GM21367 (cell line): ENCODE results near the gene CNTN1.
"Not testable (repeated sequence)": the region's sequence is repeated elsewhere in the genome, so short reads cannot be mapped to it uniquely, and the experiment has no call there.

Source experiments
- ATAC-seq: cut with Tn5 transposase; IDR thresholded peaks from one replicate; pipeline ENCODE4 v1.9.1; 2021; ENCODE audit not compliant: unreplicated experiment

CNTN1 gene

DNA sequence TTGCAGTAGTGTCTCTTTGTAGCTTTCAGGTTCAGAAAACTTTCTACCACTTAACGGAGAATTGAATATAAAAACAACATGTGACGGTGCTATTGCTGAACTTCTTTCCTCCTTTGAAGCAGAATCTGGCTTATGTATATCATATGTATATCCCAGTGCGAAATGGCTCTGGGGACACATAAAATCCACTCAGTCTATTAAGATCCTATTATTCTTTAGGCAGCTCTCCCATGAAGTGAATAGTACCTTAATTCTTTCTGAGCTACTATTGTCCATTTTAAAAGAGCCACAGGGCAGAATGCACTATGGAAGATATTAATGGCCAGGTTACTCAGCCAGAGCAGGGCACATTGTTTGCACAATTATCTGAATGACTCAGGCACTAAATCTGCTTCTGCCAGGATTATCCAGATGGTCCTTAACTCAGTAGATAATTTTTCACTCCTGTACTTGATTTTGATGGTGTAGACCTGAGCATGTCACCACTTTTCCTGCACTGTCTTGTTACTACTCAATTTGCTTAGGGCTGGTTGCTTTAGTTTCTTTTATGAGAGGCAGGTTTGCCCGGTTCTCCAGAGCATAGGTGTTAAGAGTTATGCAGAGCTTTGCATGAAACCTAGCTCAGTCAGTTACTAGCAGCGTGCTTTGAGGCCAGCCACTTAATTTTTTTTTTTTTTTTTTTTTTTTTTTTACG lies 5.5 kb downstream of the CNTN1 start:
- ATAC-seq, result no peak

GRCh38 chr12:40701756-40702155 lies 9.5 kb downstream of the CNTN1 start:
- ATAC-seq, result no peak

GRCh38 chr12:40711121-40711520 lies 18.9 kb downstream of the CNTN1 start:
- no peak for ATAC-seq

DNA sequence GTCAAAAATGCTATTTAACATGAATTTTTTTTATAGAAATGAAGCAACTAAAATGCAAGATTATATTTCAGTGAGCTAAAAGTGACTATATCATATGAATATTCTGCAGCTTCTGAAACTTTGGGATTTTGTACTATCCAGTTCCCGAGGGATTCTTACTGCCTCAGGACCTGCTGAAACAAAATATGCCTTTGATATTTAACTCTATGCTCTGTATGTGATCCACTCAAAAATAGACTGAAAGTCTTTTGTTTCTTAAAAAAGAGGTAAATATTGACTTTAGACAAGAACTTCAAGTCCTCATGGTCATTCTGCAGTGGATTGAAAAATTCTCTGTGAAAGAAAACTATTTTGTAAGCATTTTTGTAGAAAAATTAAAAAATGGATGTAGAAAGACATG lies 22.4 kb downstream of the CNTN1 start:
- no peak for ATAC-seq

GRCh38 chr12:40716037-40716436 lies 23.8 kb downstream of the CNTN1 start:
- no peak for ATAC-seq

- ATAC-seq, result no peak
Measured at GRCh38 chr12:40717576-40717975, 25.3 kb downstream of the CNTN1 start.

DNA sequence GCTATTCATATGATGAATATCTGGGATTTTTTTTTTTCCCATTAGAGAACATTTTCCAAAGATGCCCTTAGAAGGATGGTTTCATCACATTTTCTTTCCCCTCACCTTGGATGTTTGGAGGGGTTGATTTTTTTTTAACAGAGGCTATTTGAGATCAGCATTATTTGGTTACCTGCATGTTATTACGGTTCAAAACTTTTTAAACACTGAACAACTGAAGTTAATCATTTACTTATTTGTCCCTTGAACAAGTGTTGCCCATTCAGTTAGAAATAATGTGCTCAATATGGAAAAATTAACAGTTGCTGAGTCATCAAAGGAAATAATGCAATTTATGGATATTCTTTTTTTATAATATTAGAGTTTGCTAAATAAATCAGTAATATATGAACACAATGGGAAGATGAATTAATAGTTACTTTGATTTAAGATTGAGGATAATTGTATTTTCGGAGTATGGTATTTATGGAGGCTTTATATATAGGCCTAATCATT lies 26.7 kb downstream of the CNTN1 start:
- ATAC-seq, result no peak

DNA sequence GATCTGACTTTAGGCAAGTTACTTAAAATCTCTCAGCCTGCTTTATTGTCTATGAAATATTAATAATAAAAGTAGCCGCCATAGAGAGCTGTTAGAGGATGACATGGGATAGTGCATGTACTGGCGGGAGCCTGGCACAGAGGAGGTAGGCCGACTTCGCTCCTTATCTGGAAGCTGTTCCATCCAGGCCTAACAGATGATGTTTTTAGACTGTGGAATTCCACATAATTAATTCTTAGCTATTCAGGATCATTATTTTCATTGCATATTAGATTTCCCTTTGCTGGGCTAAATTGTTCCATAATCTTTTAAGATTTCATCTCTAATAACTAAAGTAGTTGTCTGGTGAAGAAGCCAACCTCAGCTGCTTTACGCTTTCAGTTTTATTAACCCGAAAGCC lies 30.8 kb downstream of the CNTN1 start:
- ATAC-seq, result no peak

DNA sequence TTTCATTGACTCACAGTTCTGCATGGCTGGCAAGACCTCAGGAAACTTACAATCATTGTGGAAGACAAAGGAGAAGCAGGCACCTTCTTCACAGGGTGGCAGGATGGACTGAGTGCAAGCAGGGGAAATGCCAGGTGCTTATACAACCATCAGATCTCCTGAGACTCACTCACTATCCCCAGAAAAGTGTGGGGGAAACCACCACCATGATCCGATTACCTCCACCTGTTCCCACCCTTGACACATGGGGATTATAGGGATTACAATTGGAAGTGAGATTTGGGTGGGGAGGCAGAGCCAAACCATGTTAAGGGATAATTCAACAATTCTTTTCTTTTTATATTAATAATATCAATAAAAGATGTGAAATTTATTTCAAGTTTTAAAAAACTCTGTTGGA lies 34.1 kb downstream of the CNTN1 start:
- no peak for ATAC-seq

DNA sequence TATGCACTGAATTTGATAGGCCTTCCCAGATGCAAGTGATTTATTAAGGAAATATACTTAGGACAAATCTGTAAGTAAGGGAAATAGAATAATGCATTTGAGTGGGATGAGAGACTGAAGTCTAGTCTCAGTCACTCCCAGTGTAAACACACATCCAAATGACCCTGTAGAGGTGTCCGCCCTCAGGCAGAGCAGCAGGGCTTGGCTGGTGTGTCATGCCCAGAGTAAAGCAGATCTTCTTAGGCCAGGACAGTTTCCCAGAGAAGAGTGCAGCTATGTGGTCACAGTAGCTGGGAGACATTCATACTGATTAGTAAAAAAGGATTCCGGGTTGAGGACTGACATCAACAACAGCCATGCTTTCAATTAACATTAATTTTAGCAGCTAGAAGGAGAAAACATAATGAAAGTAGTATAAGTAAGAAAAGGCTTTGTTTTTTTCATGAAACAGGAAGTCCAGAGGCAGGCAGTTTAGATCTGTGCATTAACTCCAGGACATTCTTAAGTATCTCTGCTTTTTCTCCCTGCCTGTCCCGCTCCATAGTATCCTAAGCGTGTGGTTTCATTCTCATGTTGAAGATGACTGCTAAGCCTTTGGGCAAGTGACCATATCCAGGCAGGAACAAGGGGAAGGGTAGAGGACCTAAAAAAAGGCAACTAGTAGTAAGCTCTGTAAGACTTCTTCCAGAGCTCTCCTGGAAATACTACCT lies 35.7 kb downstream of the CNTN1 start:
- ATAC-seq, result no peak

- ATAC-seq, result no peak
Measured at GRCh38 chr12:40730281-40730680, 38.0 kb downstream of the CNTN1 start.

GRCh38 chr12:40733871-40734270 lies 41.6 kb downstream of the CNTN1 start:
- ATAC-seq, result no peak

- ATAC-seq, result no peak
Measured at GRCh38 chr12:40734276-40734675, 42.0 kb downstream of the CNTN1 start.

- ATAC-seq, result no peak
Measured at GRCh38 chr12:40735551-40736230, 43.5 kb downstream of the CNTN1 start.

DNA sequence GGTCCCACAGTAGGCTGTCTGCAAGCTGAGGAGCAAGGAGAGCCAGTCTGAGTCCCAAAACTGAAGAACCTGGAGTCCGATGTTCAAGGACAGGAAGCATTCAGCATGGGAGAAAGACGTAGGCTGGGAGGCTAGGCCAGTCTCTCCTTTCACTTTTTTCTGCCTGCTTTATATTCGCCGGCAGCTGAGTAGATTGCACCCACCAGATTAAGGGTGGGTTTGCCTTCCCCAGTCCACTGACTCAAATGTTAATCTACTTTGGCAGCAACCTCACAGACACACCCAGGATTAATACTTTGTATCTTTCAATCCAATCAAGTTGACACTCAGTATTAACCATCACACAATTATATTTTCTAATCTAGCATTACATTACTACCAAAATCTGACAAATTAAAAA lies 45.2 kb downstream of the CNTN1 start:
- not testable (repeated sequence) for ATAC-seq

- ATAC-seq, result no peak
Measured at GRCh38 chr12:40738856-40739255, 46.6 kb downstream of the CNTN1 start.

- no peak for ATAC-seq
Measured at GRCh38 chr12:40742041-40742440, 49.8 kb downstream of the CNTN1 start.

DNA sequence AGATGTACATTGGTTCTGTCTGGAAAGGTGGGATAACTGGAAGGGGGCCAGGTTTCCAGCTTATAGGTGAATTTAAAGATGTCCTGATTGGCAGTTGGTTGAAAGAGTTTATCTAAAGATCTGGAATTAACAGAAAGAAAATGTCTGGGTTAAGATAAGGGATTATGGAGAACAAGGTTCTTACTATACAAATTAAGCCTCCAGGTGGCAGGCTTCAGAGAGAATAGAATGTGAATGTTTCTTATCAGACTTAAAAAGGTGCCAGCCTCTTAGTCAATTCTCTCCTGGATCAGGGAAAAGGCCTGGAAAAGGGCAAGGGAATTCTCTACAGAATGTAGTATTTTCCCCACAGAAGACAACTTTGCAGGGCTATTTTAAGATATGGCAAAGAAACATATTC lies 53.1 kb downstream of the CNTN1 start:
- ATAC-seq, result no peak

GRCh38 chr12:40749863-40750262 lies 57.6 kb downstream of the CNTN1 start:
- no peak for ATAC-seq

GRCh38 chr12:40752011-40752410 lies 59.8 kb downstream of the CNTN1 start:
- no peak for ATAC-seq

GRCh38 chr12:40760821-40761220 lies 68.6 kb downstream of the CNTN1 start:
- ATAC-seq, result no peak

DNA sequence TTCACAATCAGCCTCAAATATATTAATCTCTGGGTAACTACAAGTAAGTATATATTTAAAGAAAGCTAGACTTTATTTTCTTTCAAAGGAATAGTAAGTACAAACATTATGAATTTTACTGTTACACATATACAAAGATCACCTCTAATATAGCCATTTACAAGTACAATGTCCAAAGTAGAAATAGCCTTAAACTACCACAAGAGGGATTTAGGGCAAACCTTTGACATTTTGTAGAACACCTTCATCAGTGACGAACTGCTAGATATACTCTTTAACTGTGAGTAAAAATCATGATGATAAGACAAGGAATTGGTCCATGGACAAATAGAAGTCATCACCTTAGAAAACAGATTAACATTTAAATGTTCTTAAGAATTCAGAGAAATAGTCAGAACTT lies 69.8 kb downstream of the CNTN1 start:
- no peak for ATAC-seq
